Heart left ventricle (tissue), 13 donors: ENCODE measurements around the gene IL17D.

Experiments
- CTCF ChIP-seq, 12 donors: fragments of 200-600 bp; sonication (generic) in 4 of 12; IDR thresholded peaks; one replicate each; pipeline versions ENCODE4 v1.5.0 to v1.8.0; 2018 to 2022; ENCODE audit warnings: antibody characterized with exemption in 12 of 12, mild to moderate bottlenecking in 5 of 12
- POLR2A ChIP-seq, 2 donors: fragments of 450-650 bp; IDR thresholded peaks; one replicate each; pipeline ENCODE4 v1.6.1; 2017; ENCODE audit warnings: antibody characterized with exemption in 2 of 2, mild to moderate bottlenecking in 2 of 2, moderate library complexity in 2 of 2
- donor health status: ischemic (EF 13 %, LVEDD 7.1; RV severe dilation, severe dysfunction).
- donor health status: DM: no; HTN: yes; CAD: no.
- donor health status: DM: no; HTN: no; CAD: no.
- donor health status: ischemic (EF 25% LVEDD 6.9; RV normal size, moderate dysfunction).
- donor health status: ischemic (EF 25% LVEDD 5.7; RV mildly dilated, moderate dysfunction).
- donor health status: ischemic (EF 35%, LVEDD 5.7; RV mildly dilated, moderate dysfunction).
- donor health status: nonischemic (EF 11% LVEDD 7.7; RV severe dilation, severe dysfunction).
- donor health status: DM: yes; HTN: yes; CAD: no.
- donor health status: PGD.
- donor health status: ischemic (EF 29% LVEDD 5.4; RV normal size, mild dysfunction).
- donor health status: nonischemic (EF 23%, LVEDD 6.1; RV moderate dilation, normal function).

GRCh38 chr13:20717581-20718542, 14.4 kb downstream of the IL17D start:
- TF ChIP-seq CTCF (IDR thresholded peaks at IDR 0.05) (no peak), POLR2A (IDR thresholded peaks at IDR 0.05) (no peak)
